Heart left ventricle (tissue), 13 donors: ENCODE results near the gene THSD4.

Source experiments
- CTCF ChIP-seq, 12 donors: fragments of 200-600 bp; sonication (generic) in 4 of 12; IDR thresholded peaks; one replicate each; pipeline versions ENCODE4 v1.5.0 to v1.8.0; 2018 to 2022; ENCODE audit warnings: antibody characterized with exemption in 12 of 12, mild to moderate bottlenecking in 5 of 12
- POLR2A ChIP-seq, 2 donors: fragments of 450-650 bp; IDR thresholded peaks; one replicate each; pipeline ENCODE4 v1.6.1; 2017; ENCODE audit warnings: antibody characterized with exemption in 2 of 2, mild to moderate bottlenecking in 2 of 2, moderate library complexity in 2 of 2
- donor health status: ischemic (EF 13 %, LVEDD 7.1; RV severe dilation, severe dysfunction).
- donor health status: DM: no; HTN: yes; CAD: no.
- donor health status: DM: no; HTN: no; CAD: no.
- donor health status: ischemic (EF 25% LVEDD 6.9; RV normal size, moderate dysfunction).
- donor health status: ischemic (EF 25% LVEDD 5.7; RV mildly dilated, moderate dysfunction).
- donor health status: ischemic (EF 35%, LVEDD 5.7; RV mildly dilated, moderate dysfunction).
- donor health status: nonischemic (EF 11% LVEDD 7.7; RV severe dilation, severe dysfunction).
- donor health status: DM: yes; HTN: yes; CAD: no.
- donor health status: PGD.
- donor health status: ischemic (EF 29% LVEDD 5.4; RV normal size, mild dysfunction).
- donor health status: nonischemic (EF 23%, LVEDD 6.1; RV moderate dilation, normal function).

- TF ChIP-seq CTCF (IDR thresholded peaks at IDR 0.05), result no peak
- TF ChIP-seq POLR2A (IDR thresholded peaks at IDR 0.05), result no peak
Observed at GRCh38 chr15:71598741-71599140, 483.5 kb downstream of the THSD4 start.
